K562 (cell line): Measurements from ENCODE around the gene CHML. TPM values are rescaled to one million over a fixed set of nuclear protein-coding genes. Genes with fewer than 3 reads are reported as not detected.

Experiments
- ATF3 ChIP-seq, 2 experiments: fragments of 450-650 bp in 1 of 2; sonication (generic) in 1 of 2; formaldehyde crosslinking in 1 of 2; IDR thresholded peaks in 1 of 2; conservative IDR thresholded peaks in 1 of 2; 2 replicates each; pipeline versions ENCODE4 v1.6.1 to v1.8.1; 2016 to 2023; ENCODE audit warnings: mild to moderate bottlenecking in 2 of 2, moderate library complexity in 2 of 2, inconsistent platforms in 1 of 2, missing genetic modification reagents in 1 of 2
- BCLAF1 ChIP-seq, 2 experiments: fragments of 450-650 bp in 1 of 2; IDR thresholded peaks; 2 replicates each; pipeline ENCODE4 v1.6.1; 2011 to 2017; ENCODE audit warnings: low read depth in 2 of 2, antibody characterized with exemption in 1 of 2, borderline replicate concordance in 1 of 2, low read length in 1 of 2, mild to moderate bottlenecking in 1 of 2, mixed read lengths in 1 of 2; ENCODE audit not compliant: control insufficient read depth in 1 of 2
- C11orf30 ChIP-seq: fragments of 450-650 bp; IDR thresholded peaks from 2 replicates; pipeline ENCODE4 v1.6.1; 2016; ENCODE audit warnings: low read depth, mild to moderate bottlenecking
- CEBPB ChIP-seq: fragments of 450-650 bp; IDR thresholded peaks from 2 replicates; pipeline ENCODE4 v1.6.1; 2016; ENCODE audit warnings: missing genetic modification characterization, missing compliant biosample characterization
- CHCHD3 ChIP-seq: fragments of 250-450 bp; sonication (Bioruptor Pico); IDR thresholded peaks from 2 replicates; pipeline ENCODE4 v2.1.2; 2022; ENCODE audit warnings: mild to moderate bottlenecking
- CTCFL ChIP-seq: IDR thresholded peaks from 2 replicates; pipeline ENCODE4 v1.6.1; 2011; ENCODE audit warnings: borderline replicate concordance, low read depth, mild to moderate bottlenecking, moderate library complexity, low read length; ENCODE audit not compliant: insufficient read depth, poor library complexity, severe bottlenecking
- FOSL1 ChIP-seq: fragments of 200-800 bp; sonication (Bioruptor generic); conservative IDR thresholded peaks from 2 replicates; pipeline ENCODE4 v1.6.1; 2016; ENCODE audit warnings: missing genetic modification characterization, missing compliant biosample characterization
- HDAC1 ChIP-seq, 2 experiments: fragments of 450-650 bp; IDR thresholded peaks; 2 replicates each; pipeline ENCODE4 v1.6.1; 2016 to 2017; ENCODE audit warnings: inconsistent platforms in 1 of 2, mild to moderate bottlenecking in 1 of 2, moderate library complexity in 1 of 2
- PKNOX1 ChIP-seq: fragments of 450-650 bp; IDR thresholded peaks from 2 replicates; pipeline ENCODE4 v1.6.1; 2016
- PURB ChIP-seq: sonication (generic); formaldehyde crosslinking; IDR thresholded peaks from 2 replicates; pipeline ENCODE4 v1.9.0; 2021; ENCODE audit warnings: low read depth, mild to moderate bottlenecking, missing genetic modification reagents
- RBM25 ChIP-seq: fragments of 200-400 bp; formaldehyde crosslinking; IDR thresholded peaks from 2 replicates; pipeline ENCODE4 v1.6.1; 2018; ENCODE audit warnings: low read length, low read depth, moderate library complexity; ENCODE audit not compliant: severe bottlenecking
- SREBF1 ChIP-seq: fragments of 150-350 bp; IDR thresholded peaks from 2 replicates; pipeline ENCODE4 v1.6.1; 2014; ENCODE audit warnings: antibody characterized with exemption, low read depth, low read length, borderline replicate concordance
- ZEB2 ChIP-seq: fragments of 450-650 bp; IDR thresholded peaks from 2 replicates; pipeline ENCODE4 v1.6.1; 2016
- ZNF384 ChIP-seq: IDR thresholded peaks from 2 replicates; pipeline ENCODE4 v1.6.1; 2012; ENCODE audit warnings: low read depth, low read length, improper control_type of control experiment
- ZNF436 ChIP-seq: fragments of 250-450, 450-650 bp; sonication (Bioruptor Pico); formaldehyde crosslinking; IDR thresholded peaks from 2 replicates; pipeline ENCODE4 v1.7.0; 2020; ENCODE audit warnings: mild to moderate bottlenecking
- ZNF57 ChIP-seq: fragments of 450-650 bp; formaldehyde crosslinking; IDR thresholded peaks from 2 replicates; pipeline ENCODE4 v1.4.0; 2020; ENCODE audit warnings: mild to moderate bottlenecking, moderate library complexity
- ZNF639 ChIP-seq, 2 experiments: fragments of 200-800 bp in 1 of 2; sonication (Bioruptor generic) in 1 of 2; sonication (generic) in 1 of 2; formaldehyde crosslinking in 1 of 2; IDR thresholded peaks in 1 of 2; conservative IDR thresholded peaks in 1 of 2; 2 replicates each; pipeline versions ENCODE4 v1.5.0 to v1.6.1; 2016 to 2020; ENCODE audit warnings: missing compliant biosample characterization in 1 of 2, missing genetic modification characterization in 1 of 2, missing genetic modification reagents in 1 of 2
- ZZZ3 ChIP-seq: fragments of 450-650 bp; IDR thresholded peaks from 2 replicates; pipeline ENCODE4 v1.6.1; 2016; ENCODE audit warnings: antibody characterized with exemption, mild to moderate bottlenecking, moderate library complexity
- polyA plus RNA-seq, 8 experiments: library from polyadenylated mRNA; depleted of rRNA in 4 of 8; stranded (reverse) in 5 of 8; unstranded in 3 of 8; fragments of >200 nt; fragmentation: Nextera tagmentation in 2 of 8; fragmentation: Illumina TruSeq in 1 of 8; extraction: Ambion mirVana in 2 of 8; extraction: Trizol in 1 of 8; gene quantifications; 2 replicates each; pipeline versions ENCODE4 v1.2.1 to v1.2.3, GENCODE V29; 2011 to 2014; ENCODE audit warnings: inconsistent platforms in 1 of 8, missing spikeins in 1 of 8
- total RNA-seq, 7 experiments: library from RNA; depleted of rRNA in 6 of 7; stranded (reverse); fragments of >200 nt in 6 of 7; fragmentation: Illumina TruSeq in 2 of 7; extraction: Trizol in 2 of 7; gene quantifications; 2 replicates each; pipeline versions ENCODE4 v1.2.1 to v1.2.3, GENCODE V29; 2011 to 2021; ENCODE audit warnings: low replicate concordance in 1 of 7

CHML gene
- total and polyA plus RNA-seq, 9 of the 15 experiments (the other 6 are each of a cell fraction or from before 2014, with no cell fraction given): 13.0 to 88.3 (median 62.8) TPM

- TF ChIP-seq ZNF639 (CRISPR knock-in tag; conservative IDR thresholded peaks at IDR 0.05 in 1 of 2, IDR thresholded peaks at IDR 0.05 in 1 of 2) (no peak), CTCFL (no peak), HDAC1 (IDR thresholded peaks at IDR 0.05) (no peak), CEBPB (tag) (0 out of 2 replicates have a peak, but pooled peaks have one; percentile 9), SREBF1 (no peak), ZNF57 (no peak), C11orf30 (no peak), BCLAF1 (IDR thresholded peaks at IDR 0.05; ENCODE audit: borderline replicate concordance in 1 of 2, control insufficient read depth in 1 of 2, low read depth in 2 of 2, low read length in 1 of 2) (no peak), ZEB2 (no peak), CHCHD3 (CRISPR knock-in tag) (no peak), RBM25 (no peak), PKNOX1 (peak; percentile 87), ATF3 (IDR thresholded peaks at IDR 0.05) (peak; percentile 27; the same call in 1 of the 2 replicates), ATF3 (CRISPR knock-in tag; conservative IDR thresholded peaks at IDR 0.05) (no peak), ZNF384 (peak; percentile 85), PURB (CRISPR knock-in tag) (no peak), ZNF436 (CRISPR knock-in tag) (no peak), ZZZ3 (no peak), FOSL1 (tag) (0 out of 2 replicates have a peak, but pooled peaks have one; percentile 29)
These were observed 18.1 kb upstream of the CHML start (continued) for GRCh38 chr1:241658081-241658793.
